HCT116 (cell line): ENCODE results near the gene ADAMTS6. TPM values are rescaled to one million over a fixed set of nuclear protein-coding genes. Genes with fewer than 3 reads are reported as not detected.

Experiments used
- ATAC-seq: fragments of 200-7000 bp; cut with Tn5 transposase; 2 replicates; pipeline ENCODE4 v1.9.1; 2020; ENCODE audit warnings: mild to moderate bottlenecking, moderate library complexity
- BruUV-seq: library from RNA; stranded (reverse); fragments of 400-500 nt; replicated peaks from 2 replicates; lab custom pipeline; 2021; lab: Mats Ljungman, UMichigan
- CTCF ChIA-PET: fragments of 300-600 bp; sonication (Branson Sonifier 250); formaldehyde crosslinking; loops from one replicate; lab custom pipeline; 2021; ENCODE audit warnings: antibody characterized with exemption; lab: Charles Lee
- POLR2A ChIA-PET: fragments of 300-600, 350-600 bp; sonication (Branson Sonifier 250); formaldehyde crosslinking; loops from one replicate; lab custom pipeline; 2021; ENCODE audit warnings: antibody characterized with exemption; lab: Charles Lee
- RAD21 ChIA-PET, 2 experiments: fragments of 300-600 bp; sonication (Branson Sonifier 250); formaldehyde crosslinking; loops; one replicate each; lab custom pipeline; 2023; ENCODE audit warnings: low total read pairs in 2 of 2; ENCODE audit not compliant: uncharacterized antibody in 2 of 2, unreplicated experiment in 2 of 2, low non-redundant PET in 1 of 2; lab: Charles Lee
- DNase-seq: peaks from one replicate; pipeline ENCODE4 v3.0.0-alpha.2; 2010; ENCODE audit warnings: low read depth, low spot score
- H2AFZ ChIP-seq: fragments of 200-600 bp; shearing (Covaris generic), sonication (generic); 2 replicates; pipeline ENCODE4 v1.6.1; 2017; ENCODE audit warnings: low read depth, mixed run types, mixed read lengths, antibody characterized with exemption, low read length; ENCODE audit not compliant: poor library complexity, severe bottlenecking
- H3K27ac ChIP-seq: 2 replicates; pipeline ENCODE4 v1.5.1; 2012; ENCODE audit warnings: low read depth, low read length
- H3K27me3 ChIP-seq: fragments of 200-600 bp; sonication (generic); 2 replicates; pipeline ENCODE4 v1.6.1; 2016; ENCODE audit warnings: mixed run types, low read length, mixed read lengths; ENCODE audit not compliant: insufficient read depth
- H3K36me3 ChIP-seq, 2 experiments: fragments of 200-500 bp in 1 of 2; fragments of 200-600 bp in 1 of 2; sonication (Bioruptor generic) in 1 of 2; sonication (generic) in 1 of 2; 2 replicates each; pipeline versions ENCODE4 v1.5.1 to v1.6.1; 2014 to 2016; ENCODE audit warnings: low read length in 2 of 2, inconsistent platforms in 1 of 2, mixed read lengths in 1 of 2, mixed run types in 1 of 2; ENCODE audit not compliant: insufficient read depth in 2 of 2, control insufficient read depth in 1 of 2
- H3K4me1 ChIP-seq, 2 experiments: fragments of 200-600 bp in 1 of 2; sonication (generic) in 1 of 2; 2 replicates each; pipeline versions ENCODE4 v1.5.1 to v1.6.1; 2012 to 2017; ENCODE audit warnings: low read length in 2 of 2, inconsistent platforms in 1 of 2, mild to moderate bottlenecking in 1 of 2, mixed read lengths in 1 of 2, mixed run types in 1 of 2, moderate library complexity in 1 of 2; ENCODE audit not compliant: insufficient read depth in 2 of 2, control insufficient read depth in 1 of 2
- H3K4me2 ChIP-seq: fragments of 200-600 bp; sonication (generic); 2 replicates; pipeline ENCODE4 v1.6.1; 2017; ENCODE audit warnings: mixed run types, low read length, mixed read lengths
- H3K4me3 ChIP-seq, 2 experiments: fragments of 200-600 bp in 1 of 2; sonication (generic) in 1 of 2; replicated peaks in 1 of 2; 2 replicates each; pipeline ENCODE4 v1.5.1; 2011 to 2016; ENCODE audit warnings: low read length in 2 of 2, control low read depth in 1 of 2, low read depth in 1 of 2, mild to moderate bottlenecking in 1 of 2, mixed read lengths in 1 of 2, mixed run types in 1 of 2
- H3K79me2 ChIP-seq: fragments of 200-600 bp; sonication (generic); 2 replicates; pipeline ENCODE4 v1.6.1; 2017; ENCODE audit warnings: mild to moderate bottlenecking, mixed run types, low read length, moderate library complexity, mixed read lengths; ENCODE audit not compliant: insufficient read depth
- H3K9ac ChIP-seq: fragments of 200-600 bp; sonication (generic); 2 replicates; pipeline ENCODE4 v1.6.1; 2016; ENCODE audit warnings: low read length, mixed read lengths
- H3K9me2 ChIP-seq: fragments of 200-600 bp; sonication (generic), shearing (Covaris generic); 2 replicates; pipeline ENCODE4 v1.6.1; 2017; ENCODE audit warnings: mixed run types, mild to moderate bottlenecking, moderate library complexity; ENCODE audit not compliant: insufficient read depth
- H3K9me3 ChIP-seq, 2 experiments: fragments of 200-500 bp in 1 of 2; fragments of 200-600 bp in 1 of 2; sonication (Bioruptor generic) in 1 of 2; sonication (generic) in 1 of 2; 2 replicates each; pipeline ENCODE4 v1.6.1; 2014 to 2017; ENCODE audit warnings: low read length in 2 of 2, mixed read lengths in 2 of 2, inconsistent platforms in 1 of 2, low read depth in 1 of 2, mild to moderate bottlenecking in 1 of 2, mixed run types in 1 of 2, moderate library complexity in 1 of 2; ENCODE audit not compliant: control insufficient read depth in 1 of 2, insufficient read depth in 1 of 2
- H4K20me1 ChIP-seq: fragments of 200-600 bp; sonication (generic), shearing (Covaris generic); 2 replicates; pipeline ENCODE4 v1.6.1; 2017; ENCODE audit warnings: mixed run types, mild to moderate bottlenecking, moderate library complexity; ENCODE audit not compliant: insufficient read depth
- CBX3 ChIP-seq: IDR thresholded peaks from 2 replicates; pipeline ENCODE4 v1.6.1; 2012; ENCODE audit warnings: low read depth
- CEBPB ChIP-seq: IDR thresholded peaks from 2 replicates; pipeline ENCODE4 v1.6.1; 2012; ENCODE audit warnings: low read depth
- EGR1 ChIP-seq: IDR thresholded peaks from 2 replicates; pipeline ENCODE4 v1.6.1; 2012; ENCODE audit warnings: low read depth
- ELF1 ChIP-seq: IDR thresholded peaks from 2 replicates; pipeline ENCODE4 v1.6.1; 2012; ENCODE audit warnings: low read depth, borderline replicate concordance
- EZH2 ChIP-seq: fragments of 200-600 bp; sonication (generic); IDR thresholded peaks from 2 replicates; pipeline ENCODE4 v1.6.1; 2017; ENCODE audit warnings: antibody characterized with exemption, mixed run types
- EZH2phosphoT487 ChIP-seq: fragments of 200-600 bp; IDR thresholded peaks from 2 replicates; pipeline ENCODE4 v1.6.1; 2018; ENCODE audit warnings: antibody characterized with exemption, borderline replicate concordance
- FOSL1 ChIP-seq: IDR thresholded peaks from 2 replicates; pipeline ENCODE4 v1.6.1; 2012; ENCODE audit warnings: low read depth
- JUND ChIP-seq: IDR thresholded peaks from 2 replicates; pipeline ENCODE4 v1.6.1; 2012
- POLR2AphosphoS5 ChIP-seq: IDR thresholded peaks from 2 replicates; pipeline ENCODE4 v1.6.1; 2011; ENCODE audit warnings: mild to moderate bottlenecking, low read depth, low read length, moderate library complexity
- SIN3A ChIP-seq: IDR thresholded peaks from 2 replicates; pipeline ENCODE4 v1.6.1; 2012; ENCODE audit warnings: low read depth
- SP1 ChIP-seq: IDR thresholded peaks from 2 replicates; pipeline ENCODE4 v1.6.1; 2012; ENCODE audit warnings: low read depth
- SRF ChIP-seq: IDR thresholded peaks from 2 replicates; pipeline ENCODE4 v1.6.1; 2012; ENCODE audit warnings: low read depth
- TCF7L2 ChIP-seq: IDR thresholded peaks from 2 replicates; pipeline ENCODE4 v1.7.0; 2011; ENCODE audit warnings: borderline replicate concordance, inconsistent platforms; ENCODE audit not compliant: insufficient read depth, insufficient read length; ENCODE audit errors: extremely low read depth
- YY1 ChIP-seq: IDR thresholded peaks from 2 replicates; pipeline ENCODE4 v1.6.1; 2011; ENCODE audit warnings: low read length, low read depth, moderate library complexity, mild to moderate bottlenecking; ENCODE audit not compliant: insufficient replicate concordance; ENCODE audit errors: extremely low read depth
- ZFX ChIP-seq: fragments of 450-650 bp; IDR thresholded peaks from 2 replicates; pipeline ENCODE4 v1.6.1; 2017
- ZNF274 ChIP-seq: fragments of 200-500 bp; sonication (Bioruptor generic); IDR thresholded peaks from 2 replicates; pipeline ENCODE4 v1.6.1; 2014; ENCODE audit warnings: mild to moderate bottlenecking, low read depth, low read length, inconsistent platforms
- intact Hi-C: fragments of 100-400 bp; cut with micrococcal nuclease; formaldehyde crosslinking; loops from 2 replicates; pipeline ENCODE4 v1.10.0; 2022
- total RNA-seq: library from RNA; stranded (reverse); gene quantifications from one replicate; pipeline ENCODE4 v1.2.1, GENCODE V29; 2021; ENCODE audit not compliant: unreplicated experiment
- TF ChIP-seq, protein P1 (sequence below): IDR thresholded peaks from 2 replicates; pipeline ENCODE4 v1.6.1; 2012
- TF ChIP-seq, protein P2 (sequence below), 3 experiments: fragments of 200-600 bp in 1 of 3; sonication (generic) in 1 of 3; IDR thresholded peaks in 2 of 3; conservative IDR thresholded peaks in 1 of 3; 2 replicates each; pipeline ENCODE4 v1.5.1; 2012 to 2017; ENCODE audit warnings: low read depth in 2 of 3, low read length in 2 of 3, antibody characterized with exemption in 1 of 3, borderline replicate concordance in 1 of 3, control low read depth in 1 of 3, mild to moderate bottlenecking in 1 of 3, mixed read lengths in 1 of 3, mixed run types in 1 of 3, moderate library complexity in 1 of 3; ENCODE audit not compliant: insufficient read depth in 1 of 3
- TF ChIP-seq, protein P3 (sequence below): IDR thresholded peaks from 2 replicates; pipeline ENCODE4 v1.6.1; 2012

ADAMTS6 gene
- total RNA-seq, 1 experiment from 2014 or later, result 0.93 TPM

DNA sequence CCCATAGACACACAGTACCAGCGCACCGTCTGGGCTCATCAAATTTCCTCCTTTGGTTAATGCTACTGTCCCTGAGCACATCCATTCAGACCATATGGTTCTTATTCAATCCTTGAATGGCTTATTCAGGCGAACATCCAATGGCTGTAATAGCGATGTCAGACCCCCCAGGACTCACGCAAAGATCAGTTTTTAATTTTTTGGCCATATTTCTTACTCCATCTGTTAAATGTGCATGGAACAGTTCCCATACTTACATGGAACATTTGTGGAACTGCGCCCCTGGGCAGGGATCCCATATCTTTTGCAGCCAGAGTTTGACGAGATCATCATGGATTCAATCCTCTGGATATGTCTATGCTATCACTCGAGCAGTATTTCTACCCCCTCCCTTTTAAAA is 213.2 kb downstream of the ADAMTS6 start (continued):
- no peak for TF ChIP-seq ELF1
- no peak for TF ChIP-seq YY1
- TF ChIP-seq, protein P1, sequence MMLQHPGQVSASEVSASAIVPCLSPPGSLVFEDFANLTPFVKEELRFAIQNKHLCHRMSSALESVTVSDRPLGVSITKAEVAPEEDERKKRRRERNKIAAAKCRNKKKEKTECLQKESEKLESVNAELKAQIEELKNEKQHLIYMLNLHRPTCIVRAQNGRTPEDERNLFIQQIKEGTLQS, result no peak
- no peak for TF ChIP-seq TCF7L2
- TF ChIP-seq, protein P2, sequence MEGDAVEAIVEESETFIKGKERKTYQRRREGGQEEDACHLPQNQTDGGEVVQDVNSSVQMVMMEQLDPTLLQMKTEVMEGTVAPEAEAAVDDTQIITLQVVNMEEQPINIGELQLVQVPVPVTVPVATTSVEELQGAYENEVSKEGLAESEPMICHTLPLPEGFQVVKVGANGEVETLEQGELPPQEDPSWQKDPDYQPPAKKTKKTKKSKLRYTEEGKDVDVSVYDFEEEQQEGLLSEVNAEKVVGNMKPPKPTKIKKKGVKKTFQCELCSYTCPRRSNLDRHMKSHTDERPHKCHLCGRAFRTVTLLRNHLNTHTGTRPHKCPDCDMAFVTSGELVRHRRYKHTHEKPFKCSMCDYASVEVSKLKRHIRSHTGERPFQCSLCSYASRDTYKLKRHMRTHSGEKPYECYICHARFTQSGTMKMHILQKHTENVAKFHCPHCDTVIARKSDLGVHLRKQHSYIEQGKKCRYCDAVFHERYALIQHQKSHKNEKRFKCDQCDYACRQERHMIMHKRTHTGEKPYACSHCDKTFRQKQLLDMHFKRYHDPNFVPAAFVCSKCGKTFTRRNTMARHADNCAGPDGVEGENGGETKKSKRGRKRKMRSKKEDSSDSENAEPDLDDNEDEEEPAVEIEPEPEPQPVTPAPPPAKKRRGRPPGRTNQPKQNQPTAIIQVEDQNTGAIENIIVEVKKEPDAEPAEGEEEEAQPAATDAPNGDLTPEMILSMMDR (IDR thresholded peaks at IDR 0.05 in 2 of 3, conservative IDR thresholded peaks at IDR 0.05 in 1 of 3; ENCODE audit: borderline replicate concordance in 1 of 3, insufficient read depth in 1 of 3, low read depth in 2 of 3, low read length in 2 of 3), result no peak
- TF ChIP-seq FOSL1, result no peak
- TF ChIP-seq EZH2phosphoT487, result no peak
- TF ChIP-seq EZH2, result no peak
- TF ChIP-seq ZNF274, result no peak
- TF ChIP-seq JUND, result no peak
- no peak for TF ChIP-seq ZFX
- TF ChIP-seq SRF, result no peak
- TF ChIP-seq CEBPB, result no peak

DNA sequence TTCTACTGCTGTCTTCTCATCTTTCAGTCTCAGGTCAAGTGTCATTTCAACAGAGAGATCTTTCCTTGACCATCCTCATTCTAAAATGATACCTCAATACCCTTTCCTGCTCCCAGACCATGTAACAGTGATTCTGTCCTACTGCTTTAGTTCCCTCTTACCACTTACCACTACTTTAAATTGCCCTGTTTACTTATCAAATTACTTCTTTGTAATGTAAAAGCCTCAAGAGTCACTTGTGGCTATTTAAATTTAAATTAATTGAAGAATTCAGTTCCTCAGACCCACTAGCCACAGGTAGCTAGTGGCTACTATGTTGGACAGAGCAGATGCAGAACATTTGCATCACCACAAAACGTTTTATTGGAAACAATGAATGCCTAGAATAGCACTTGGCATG is 217.3 kb downstream of the ADAMTS6 start:
- no TSS peak for BruUV-seq
- Histone ChIP-seq H3K27ac (no peak overlapping the region), H3K4me2 (no peak overlapping the region), H3K36me3 (no peaks in the 10 kb centered on the region), H3K9me2 (no peaks in the 10 kb centered on the region), H4K20me1 (no peaks in the 10 kb centered on the region), H3K9ac (no peak overlapping the region), H3K4me3 (no peak overlapping the region), H3K27me3 (no peaks in the 10 kb centered on the region), H3K9me3 (no peaks in the 10 kb centered on the region), H3K4me1 (no peaks in the 10 kb centered on the region), H3K79me2 (no peaks in the 10 kb centered on the region), H2AFZ (no peak overlapping the region)
- intact Hi-C loops, result no loop called here
- POLR2A ChIA-PET, result no interaction called here
- TF ChIP-seq EGR1, result no peak
- TF ChIP-seq, protein P3, sequence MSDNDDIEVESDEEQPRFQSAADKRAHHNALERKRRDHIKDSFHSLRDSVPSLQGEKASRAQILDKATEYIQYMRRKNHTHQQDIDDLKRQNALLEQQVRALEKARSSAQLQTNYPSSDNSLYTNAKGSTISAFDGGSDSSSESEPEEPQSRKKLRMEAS, result no peak
- no peak for TF ChIP-seq EZH2
- no peak for TF ChIP-seq SP1
- no peak for TF ChIP-seq POLR2AphosphoS5
- TF ChIP-seq CBX3, result no peak
- no peak for TF ChIP-seq FOSL1
- no peak for TF ChIP-seq ZNF274
- TF ChIP-seq SIN3A, result no peak
- ATAC-seq (no peak), DNase-seq (no peak)
- CTCF ChIA-PET, result no interaction called here
- RAD21 ChIA-PET, result no interaction called here
